ENCODE data around the gene DNAJC21.
"Not testable (repeated sequence)": the region's sequence is repeated elsewhere in the genome, so short reads cannot be mapped to it uniquely, and the experiment has no call there.

Gene DNAJC21

DNA sequence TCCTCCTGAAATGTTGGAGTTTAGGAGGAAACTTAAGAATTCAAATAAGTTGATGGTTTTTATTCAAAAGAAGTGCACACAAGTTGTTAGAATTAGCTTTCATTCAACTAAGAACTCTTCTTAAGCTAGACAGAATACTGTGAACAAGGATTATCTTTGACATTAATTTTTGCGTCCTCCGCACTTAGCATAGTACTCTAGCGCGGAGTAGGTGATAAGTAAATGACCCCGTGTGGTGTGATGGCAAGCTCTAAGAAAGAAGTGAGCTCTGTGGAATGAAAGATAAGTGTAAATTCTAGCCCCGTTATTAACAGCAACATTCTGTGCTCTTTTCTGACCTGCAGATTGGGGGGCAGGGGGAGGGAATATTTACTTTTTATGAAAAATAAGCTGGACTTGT is 12.8 kb upstream of the DNAJC21 start:
- H3K4me3 ChIP-seq (replicated peaks; ENCODE audit: low read depth, low read length): peak overlapping the region; percentile 96
- DNase-seq (ENCODE audit: extremely low read depth, low read depth): no peak
- TF ChIP-seq, protein P1, sequence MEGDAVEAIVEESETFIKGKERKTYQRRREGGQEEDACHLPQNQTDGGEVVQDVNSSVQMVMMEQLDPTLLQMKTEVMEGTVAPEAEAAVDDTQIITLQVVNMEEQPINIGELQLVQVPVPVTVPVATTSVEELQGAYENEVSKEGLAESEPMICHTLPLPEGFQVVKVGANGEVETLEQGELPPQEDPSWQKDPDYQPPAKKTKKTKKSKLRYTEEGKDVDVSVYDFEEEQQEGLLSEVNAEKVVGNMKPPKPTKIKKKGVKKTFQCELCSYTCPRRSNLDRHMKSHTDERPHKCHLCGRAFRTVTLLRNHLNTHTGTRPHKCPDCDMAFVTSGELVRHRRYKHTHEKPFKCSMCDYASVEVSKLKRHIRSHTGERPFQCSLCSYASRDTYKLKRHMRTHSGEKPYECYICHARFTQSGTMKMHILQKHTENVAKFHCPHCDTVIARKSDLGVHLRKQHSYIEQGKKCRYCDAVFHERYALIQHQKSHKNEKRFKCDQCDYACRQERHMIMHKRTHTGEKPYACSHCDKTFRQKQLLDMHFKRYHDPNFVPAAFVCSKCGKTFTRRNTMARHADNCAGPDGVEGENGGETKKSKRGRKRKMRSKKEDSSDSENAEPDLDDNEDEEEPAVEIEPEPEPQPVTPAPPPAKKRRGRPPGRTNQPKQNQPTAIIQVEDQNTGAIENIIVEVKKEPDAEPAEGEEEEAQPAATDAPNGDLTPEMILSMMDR (IDR thresholded peaks at IDR 0.05; ENCODE audit: low read depth, low read length, missing control alignments): no peak

DNA sequence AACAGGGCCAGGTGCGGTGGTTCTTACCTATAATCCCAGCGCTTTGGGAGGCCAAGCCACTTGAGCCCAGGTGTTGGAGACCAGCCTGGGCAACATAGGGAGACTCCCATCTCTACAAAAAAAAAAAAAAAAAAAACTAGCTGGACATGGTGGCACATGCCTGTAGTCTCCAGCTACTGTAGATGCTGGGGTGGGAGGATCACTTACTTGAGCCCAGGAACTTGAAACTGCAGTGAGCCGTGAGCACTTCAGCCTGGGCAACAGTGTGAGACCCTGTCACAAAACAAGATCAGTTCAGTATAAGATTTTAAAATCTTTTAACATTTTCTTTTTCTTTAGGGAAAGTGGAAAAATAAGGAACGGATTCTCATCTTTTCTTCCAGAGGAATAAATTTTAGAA is 11.3 kb upstream of the DNAJC21 start:
- peak overlapping the region; percentile 96 for H3K4me3 ChIP-seq (replicated peaks; ENCODE audit: low read depth, low read length)
- TF ChIP-seq, protein P1 (IDR thresholded peaks at IDR 0.05; ENCODE audit: low read depth, low read length, missing control alignments): no peak
- no peak for DNase-seq (ENCODE audit: extremely low read depth, low read depth)

DNA sequence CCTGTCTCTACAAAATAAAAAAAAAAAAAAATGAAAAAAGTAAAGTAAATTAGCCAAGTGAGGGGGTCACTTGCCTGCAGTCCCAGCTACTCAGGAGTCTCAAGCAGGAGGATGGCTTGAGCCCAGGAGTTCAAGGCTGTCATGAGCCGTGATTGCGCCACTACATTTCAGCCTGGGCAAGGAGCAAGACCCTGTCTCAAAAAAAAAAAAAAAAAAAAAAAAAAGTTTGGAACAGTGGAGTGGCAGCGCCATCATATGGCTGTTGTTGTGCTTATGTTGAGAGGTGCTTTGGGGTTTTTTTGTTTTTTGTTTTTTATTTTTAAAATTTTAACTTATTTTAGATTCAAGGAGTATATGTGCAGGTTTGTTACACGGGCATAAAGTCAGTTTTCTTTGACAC is 10.3 kb upstream of the DNAJC21 start:
- TF ChIP-seq, protein P1 (IDR thresholded peaks at IDR 0.05; ENCODE audit: low read depth, low read length, missing control alignments): no peak
- no peak for DNase-seq (ENCODE audit: extremely low read depth, low read depth)
- H3K4me3 ChIP-seq (replicated peaks; ENCODE audit: low read depth, low read length): no peak overlapping the region

DNA sequence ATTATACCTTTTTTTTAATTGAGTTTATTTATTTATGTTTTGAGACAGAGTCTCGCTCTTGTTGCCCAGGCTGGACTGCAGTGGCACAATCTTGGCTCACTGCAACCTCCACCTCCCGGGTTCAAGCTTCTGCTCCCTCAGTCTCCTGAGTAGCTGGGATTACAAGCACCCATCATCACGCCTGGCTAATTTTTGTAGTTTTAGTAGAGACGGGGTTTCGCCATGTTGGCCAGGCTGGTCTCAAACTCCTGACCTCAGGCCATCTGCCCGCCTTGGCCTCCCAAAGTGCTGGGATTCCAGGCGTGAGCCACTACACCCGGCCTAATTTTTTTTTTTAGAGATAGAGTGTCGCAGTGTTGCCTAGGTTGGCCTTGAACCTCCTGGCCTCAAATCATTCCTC is 6.1 kb upstream of the DNAJC21 start:
- not testable (repeated sequence) for DNase-seq (ENCODE audit: extremely low read depth, low read depth)
- peak overlapping the region; percentile 4; the same call in 1 of the 2 replicates for H3K4me3 ChIP-seq (replicated peaks; ENCODE audit: low read depth, low read length)

DNA sequence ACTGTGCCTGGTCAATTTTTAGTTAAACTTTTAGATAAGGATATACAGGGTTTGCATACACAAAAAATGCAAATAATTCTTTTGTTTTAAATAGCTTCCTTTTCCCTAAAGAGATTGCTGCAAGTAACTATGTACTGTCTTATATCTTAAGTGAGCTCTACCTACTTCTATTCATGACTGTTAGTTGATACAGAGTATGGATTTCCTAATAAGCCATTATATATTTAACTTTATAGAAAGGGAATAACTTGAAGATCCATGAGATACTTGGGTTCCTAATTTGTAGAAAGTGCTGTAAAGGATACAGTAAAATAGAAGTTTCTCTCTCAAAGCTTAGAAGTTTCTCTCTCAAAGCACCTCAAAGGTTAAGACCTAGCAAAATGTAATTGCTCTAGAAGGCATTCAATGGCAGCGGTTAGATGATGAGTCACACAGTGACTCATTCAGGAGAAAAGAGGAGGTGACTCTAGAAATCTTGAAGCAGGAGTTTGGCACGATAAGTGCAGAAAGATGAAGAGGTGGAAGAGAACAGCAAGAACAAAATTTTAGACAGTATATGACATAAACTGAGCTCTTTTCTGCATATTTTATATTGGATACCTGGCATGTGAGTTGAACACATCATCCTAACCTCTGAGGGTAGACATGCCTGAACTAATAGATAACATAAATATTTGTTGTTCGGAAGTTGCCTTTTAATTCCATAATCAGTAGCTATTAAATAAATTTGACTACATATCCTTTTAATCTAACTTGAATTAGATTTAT is 5.5 kb upstream of the DNAJC21 start:
- TF ChIP-seq, protein P1 (IDR thresholded peaks at IDR 0.05; ENCODE audit: low read depth, low read length, missing control alignments): no peak
- H3K4me3 ChIP-seq (replicated peaks; ENCODE audit: low read depth, low read length): peak overlapping the region; percentile 4; the same call in 1 of the 2 replicates
- peak; percentile 72 for DNase-seq (ENCODE audit: extremely low read depth, low read depth)

DNA sequence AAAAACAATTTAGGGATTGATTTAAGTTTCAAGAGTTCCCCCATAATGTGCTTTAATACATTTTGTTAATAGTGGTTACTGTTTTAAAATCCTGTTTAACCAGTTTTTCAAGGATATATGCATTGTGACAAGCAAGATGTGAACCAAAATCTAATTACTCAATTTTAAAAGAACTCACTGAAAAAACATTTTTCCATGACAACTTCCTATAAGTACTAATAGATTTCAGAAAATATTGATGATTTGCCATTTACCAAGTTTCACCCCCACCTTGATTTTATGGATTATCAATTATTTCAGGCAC is 4.9 kb upstream of the DNAJC21 start:
- TF ChIP-seq, protein P1 (IDR thresholded peaks at IDR 0.05; ENCODE audit: low read depth, low read length, missing control alignments): no peak
- no peak overlapping the region for H3K4me3 ChIP-seq (replicated peaks; ENCODE audit: low read depth, low read length)
- no peak for DNase-seq (ENCODE audit: extremely low read depth, low read depth)

DNA sequence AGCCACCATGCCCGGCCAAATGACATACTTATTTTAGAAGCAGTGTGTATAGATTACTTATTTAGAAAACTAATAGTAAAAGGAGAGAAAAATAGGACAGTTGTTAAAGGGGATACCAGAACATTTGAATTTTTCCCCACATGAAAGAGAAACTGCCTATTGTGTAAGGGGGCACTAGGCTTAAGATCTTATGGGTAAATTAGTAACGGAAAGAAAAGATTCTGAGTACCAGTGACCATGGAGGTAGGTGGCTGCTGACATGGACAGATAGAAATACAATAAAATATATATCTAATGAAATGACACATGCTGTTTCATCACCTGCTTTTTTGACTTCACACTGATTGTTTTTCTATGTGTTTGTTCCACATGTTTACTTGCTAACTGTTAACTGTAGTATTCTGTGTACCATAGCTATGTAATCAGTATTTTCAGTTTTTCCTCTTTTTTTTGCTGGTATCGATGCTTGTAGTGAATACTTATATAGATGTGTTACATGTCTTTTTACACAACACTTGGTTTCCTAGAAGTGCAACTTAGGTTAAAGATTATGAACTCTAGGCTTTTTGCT is 3.0 kb upstream of the DNAJC21 start:
- DNase-seq (ENCODE audit: extremely low read depth, low read depth): no peak
- no peak overlapping the region for H3K4me3 ChIP-seq (replicated peaks; ENCODE audit: low read depth, low read length)
- TF ChIP-seq, protein P1 (IDR thresholded peaks at IDR 0.05; ENCODE audit: low read depth, low read length, missing control alignments): no peak
